ENCODE results near the gene KCNN3.

KCNN3 gene

GRCh38 chr1:154664331-154665002 is 205.6 kb downstream of the KCNN3 start:
- no peak for DNase-seq (ENCODE audit: low read depth, low spot score)

- DNase-seq (ENCODE audit: low read depth, low spot score), result no peak
Observed at GRCh38 chr1:154663471-154664060, 206.5 kb downstream of the KCNN3 start.

- no peak for DNase-seq (ENCODE audit: low read depth, low spot score)
Observed at GRCh38 chr1:154661110-154661509, 209.0 kb downstream of the KCNN3 start.

- no peak for DNase-seq (ENCODE audit: low read depth, low spot score)
Observed at GRCh38 chr1:154659823-154660592, 210.1 kb downstream of the KCNN3 start.

- no peak for DNase-seq (ENCODE audit: low read depth, low spot score)
Observed at GRCh38 chr1:154657556-154657955, 212.5 kb downstream of the KCNN3 start.

GRCh38 chr1:154652893-154653292 is 217.2 kb downstream of the KCNN3 start:
- no peak for DNase-seq (ENCODE audit: low read depth, low spot score)

Data from activated naive CD8-positive, alpha-beta T cell treated with anti-CD3 and anti-CD28 coated beads, Interleukin-2, amount 50 U/mL, for 16 hours (primary cell).